NOMO-1 treated with dmso at 0.1 percent for 144 hours (cell line): ENCODE data around the gene HEPACAM2.

Source experiments
- DNase-seq: peaks from one replicate; lab custom pipeline; 2025; ENCODE audit not compliant: unreplicated experiment; lab: John Stamatoyannopoulos, UW

Gene HEPACAM2

GRCh38 chr7:93226310-93226709 is at the start of gene HEPACAM2:
TSS of gene HEPACAM2 (minus strand) at chr7:93226469.
- DNase-seq, result no peak

- no peak for DNase-seq
Measured at GRCh38 chr7:93265220-93265619, 39.0 kb upstream of the HEPACAM2 start.

GRCh38 chr7:93262535-93262934 is 36.3 kb upstream of the HEPACAM2 start:
- no peak for DNase-seq

- no peak for DNase-seq
Measured at GRCh38 chr7:93258661-93259060, 32.4 kb upstream of the HEPACAM2 start.

GRCh38 chr7:93249491-93250148 is 23.4 kb upstream of the HEPACAM2 start:
- DNase-seq, result no peak

GRCh38 chr7:93245525-93246432 is 19.5 kb upstream of the HEPACAM2 start:
- peak; percentile 28 for DNase-seq

GRCh38 chr7:93242106-93242505 is 15.8 kb upstream of the HEPACAM2 start:
- DNase-seq, result no peak

- DNase-seq, result no peak
Measured at GRCh38 chr7:93239824-93240223, 13.6 kb upstream of the HEPACAM2 start.

GRCh38 chr7:93238748-93239147 is 12.5 kb upstream of the HEPACAM2 start:
- DNase-seq, result no peak

GRCh38 chr7:93238131-93238530 is 11.9 kb upstream of the HEPACAM2 start:
- DNase-seq, result no peak

GRCh38 chr7:93235541-93235940 is 9.3 kb upstream of the HEPACAM2 start:
- no peak for DNase-seq

GRCh38 chr7:93232673-93233018 is 6.4 kb upstream of the HEPACAM2 start:
- peak; percentile 26 for DNase-seq

- peak; percentile 100 for DNase-seq
Measured at GRCh38 chr7:93231799-93232672, 5.8 kb upstream of the HEPACAM2 start, which contains the start of gene VPS50. TSS of gene VPS50 (plus strand) at chr7:93232366. CDS start at chr7:93232468, 102 bp downstream.

- peak; percentile 65 for DNase-seq
Measured at GRCh38 chr7:93231259-93231658, 5.0 kb upstream of the HEPACAM2 start.

GRCh38 chr7:93228302-93228701 is 2.0 kb upstream of the HEPACAM2 start:
- peak; percentile 73 for DNase-seq

- no peak for DNase-seq
Measured at GRCh38 chr7:93219868-93220267, 6.4 kb downstream of the HEPACAM2 start.

GRCh38 chr7:93218997-93219827 is 7.1 kb downstream of the HEPACAM2 start:
- DNase-seq, result peak; percentile 39

- no peak for DNase-seq
Measured at GRCh38 chr7:93212881-93213280, 13.4 kb downstream of the HEPACAM2 start.

- DNase-seq, result no peak
Measured at GRCh38 chr7:93211228-93211818, 14.9 kb downstream of the HEPACAM2 start.

GRCh38 chr7:93205046-93205445 is 21.2 kb downstream of the HEPACAM2 start:
- DNase-seq, result no peak
